K562 (cell line): ENCODE measurements around the gene EBI3. TPM values are rescaled to one million over a fixed set of nuclear protein-coding genes. Genes with fewer than 3 reads are reported as not detected.

Experiments
- ATAC-seq: fragments of 200-7000 bp; cut with Tn5 transposase; 3 replicates; pipeline ENCODE4 v1.9.1; 2020; ENCODE audit warnings: moderate library complexity
- BruUV-seq: library from RNA; stranded (reverse); fragments of 400-500 nt; replicated peaks from 2 replicates; lab custom pipeline; 2021; lab: Mats Ljungman, UMichigan
- CTCF ChIA-PET: fragments of 300-600 bp; formaldehyde crosslinking; extraction: SDS; loops from one replicate; lab custom pipeline; 2021; ENCODE audit warnings: low intra/inter-chr PET ratio; lab: Yijun Ruan, JAX
- POLR2A ChIA-PET: fragments of 300-600, 350-650 bp; sonication (Branson Sonifier 250); formaldehyde crosslinking; extraction: SDS; loops from one replicate; lab custom pipeline; 2021; ENCODE audit warnings: antibody characterized with exemption, inconsistent platforms; lab: Yijun Ruan, JAX
- DNase-seq, 4 experiments: peaks; one replicate each; pipeline versions ENCODE4 v3.0.0 to v3.0.0-alpha.2; 2011 to 2018; ENCODE audit warnings: low spot score in 3 of 4, mixed read lengths in 3 of 4; ENCODE audit errors: extremely low read depth in 1 of 4
- FAIRE-seq: peaks from 2 replicates; lab custom pipeline; 2011; peaks lifted over from hg19 to GRCh38; lab: Jason Lieb, UNC
- H2AFZ ChIP-seq: 2 replicates; pipeline ENCODE4 v1.6.0; 2011; ENCODE audit warnings: low read depth, low read length, control low read depth, inconsistent platforms
- H3K27ac ChIP-seq: fragments of 200-600 bp; 3 replicates; pipeline ENCODE4 v1.8.0; 2011; ENCODE audit warnings: low read depth, mild to moderate bottlenecking, control low read depth, inconsistent platforms, low read length, moderate library complexity, mixed read lengths; ENCODE audit errors: extremely low read depth
- H3K27me3 ChIP-seq, 2 experiments: fragments of 300-600 bp in 1 of 2; 2 replicates in 1 of 2; 3 replicates in 1 of 2; pipeline versions ENCODE4 v1.6.0 to v1.8.0; 2011; ENCODE audit warnings: inconsistent platforms in 2 of 2, low read length in 2 of 2, mild to moderate bottlenecking in 1 of 2, mixed read lengths in 1 of 2, moderate library complexity in 1 of 2; ENCODE audit not compliant: control insufficient read depth in 2 of 2, insufficient read depth in 2 of 2
- H3K36me3 ChIP-seq: fragments of 300-600 bp; 3 replicates; pipeline ENCODE4 v1.8.0; 2011; ENCODE audit warnings: mild to moderate bottlenecking, low read length, inconsistent platforms; ENCODE audit not compliant: control insufficient read depth, insufficient read depth
- H3K4me1 ChIP-seq, 2 experiments: fragments of 200-600 bp in 1 of 2; replicated peaks in 1 of 2; 2 replicates in 1 of 2; 3 replicates in 1 of 2; pipeline versions ENCODE4 v1.5.1 to v1.8.0; 2011; ENCODE audit warnings: inconsistent platforms in 2 of 2, low read length in 2 of 2, mild to moderate bottlenecking in 1 of 2, mixed read lengths in 1 of 2, moderate library complexity in 1 of 2; ENCODE audit not compliant: control insufficient read depth in 2 of 2, insufficient read depth in 2 of 2
- H3K4me2 ChIP-seq: 2 replicates; pipeline ENCODE4 v1.6.1; 2011; ENCODE audit warnings: low read length, control low read depth, inconsistent platforms, mixed read lengths; ENCODE audit not compliant: insufficient read depth
- H3K4me3 ChIP-seq: fragments of 200-600 bp; sonication (generic), shearing (Covaris generic); 2 replicates; pipeline ENCODE4 v1.5.1; 2016; ENCODE audit warnings: control low read depth, inconsistent platforms
- H3K79me2 ChIP-seq: fragments of 200-600 bp; 3 replicates; pipeline ENCODE4 v1.8.0; 2011; ENCODE audit warnings: low read length, inconsistent platforms; ENCODE audit not compliant: control insufficient read depth, insufficient read depth
- H3K9ac ChIP-seq, 2 experiments: 2 replicates each; pipeline versions ENCODE4 v1.6.0 to v1.6.1; 2011; ENCODE audit warnings: low read depth in 2 of 2, low read length in 2 of 2, control low read depth in 1 of 2, inconsistent platforms in 1 of 2, mild to moderate bottlenecking in 1 of 2, mixed read lengths in 1 of 2; ENCODE audit not compliant: insufficient read depth in 1 of 2
- H3K9me1 ChIP-seq: one replicate; pipeline ENCODE4 v1.6.0; 2011; ENCODE audit warnings: inconsistent platforms, mild to moderate bottlenecking, low read length, moderate library complexity; ENCODE audit not compliant: control insufficient read depth, insufficient read depth
- H3K9me3 ChIP-seq: replicated peaks from 2 replicates; pipeline ENCODE4 v1.5.1; 2011; ENCODE audit warnings: low read depth, low read length, inconsistent platforms; ENCODE audit not compliant: control insufficient read depth, insufficient read depth
- H4K20me1 ChIP-seq: replicated peaks from 2 replicates; pipeline ENCODE4 v1.6.1; 2011; ENCODE audit warnings: low read length, inconsistent platforms, mixed read lengths; ENCODE audit not compliant: control insufficient read depth, insufficient read depth
- EGR1 ChIP-seq: fragments of 450-650 bp; conservative IDR thresholded peaks from 2 replicates; pipeline ENCODE4 v1.6.1; 2017; ENCODE audit warnings: mild to moderate bottlenecking
- HNRNPLL ChIP-seq: fragments of 200-400 bp; formaldehyde crosslinking; IDR thresholded peaks from 2 replicates; pipeline ENCODE4 v1.6.1; 2017; ENCODE audit warnings: low read length, low read depth, mild to moderate bottlenecking; ENCODE audit not compliant: poor library complexity, severe bottlenecking
- RAD21 ChIP-seq, 2 experiments: fragments of 250-450 bp in 1 of 2; fragments of 450-650 bp in 1 of 2; sonication (Bioruptor Pico) in 1 of 2; formaldehyde crosslinking in 1 of 2; IDR thresholded peaks in 1 of 2; conservative IDR thresholded peaks in 1 of 2; 2 replicates each; pipeline versions ENCODE4 v1.4.0 to v1.8.0; 2020 to 2022; ENCODE audit warnings: mild to moderate bottlenecking in 2 of 2, moderate library complexity in 1 of 2
- WGBS: fragments of 100-300 bp; shearing (Covaris generic); methylation state at CpG from one replicate; pipeline ENCODE4 v1.1.6; 2016; ENCODE audit warnings: low coverage, mixed read lengths; ENCODE audit not compliant: insufficient coverage; ENCODE audit errors: missing lambda C conversion rate; 5-methylcytosine and 5-hydroxymethylcytosine counted together
- in situ Hi-C: fragments of 300-500 bp; cut with MboI; formaldehyde crosslinking; loops from 4 replicates; pipeline ENCODE4 v1.15.0; 2018; ENCODE audit warnings: inconsistent platforms, mixed read lengths
- intact Hi-C: fragments of 100-400 bp; cut with micrococcal nuclease; formaldehyde crosslinking; loops from 2 replicates; pipeline ENCODE4 v1.14.2; 2022
- polyA plus RNA-seq, 8 experiments: library from polyadenylated mRNA; depleted of rRNA in 4 of 8; stranded (reverse) in 5 of 8; unstranded in 3 of 8; fragments of >200 nt; fragmentation: Nextera tagmentation in 2 of 8; fragmentation: Illumina TruSeq in 1 of 8; extraction: Ambion mirVana in 2 of 8; extraction: Trizol in 1 of 8; gene quantifications; 2 replicates each; pipeline versions ENCODE4 v1.2.1 to v1.2.3, GENCODE V29; 2011 to 2014; ENCODE audit warnings: inconsistent platforms in 1 of 8, missing spikeins in 1 of 8
- total RNA-seq, 7 experiments: library from RNA; depleted of rRNA in 6 of 7; stranded (reverse); fragments of >200 nt in 6 of 7; fragmentation: Illumina TruSeq in 2 of 7; extraction: Trizol in 2 of 7; gene quantifications; 2 replicates each; pipeline versions ENCODE4 v1.2.1 to v1.2.3, GENCODE V29; 2011 to 2021; ENCODE audit warnings: low replicate concordance in 1 of 7
- TF ChIP-seq, protein P1 (sequence below): sonication (generic); formaldehyde crosslinking; IDR thresholded peaks from 2 replicates; pipeline ENCODE4 v1.9.0; 2022; ENCODE audit warnings: mild to moderate bottlenecking, missing genetic modification reagents
- TF ChIP-seq, protein P2 (sequence below): sonication (generic); formaldehyde crosslinking; IDR thresholded peaks from 2 replicates; pipeline ENCODE4 v1.9.0; 2022; ENCODE audit warnings: mild to moderate bottlenecking, missing genetic modification reagents

The EBI3 gene
- total and polyA plus RNA-seq, 9 of the 15 experiments (the other 6 are each of a cell fraction or from before 2014, with no cell fraction given): 0.08 to 0.35 (median 0.22) TPM; not detected in 6

DNA sequence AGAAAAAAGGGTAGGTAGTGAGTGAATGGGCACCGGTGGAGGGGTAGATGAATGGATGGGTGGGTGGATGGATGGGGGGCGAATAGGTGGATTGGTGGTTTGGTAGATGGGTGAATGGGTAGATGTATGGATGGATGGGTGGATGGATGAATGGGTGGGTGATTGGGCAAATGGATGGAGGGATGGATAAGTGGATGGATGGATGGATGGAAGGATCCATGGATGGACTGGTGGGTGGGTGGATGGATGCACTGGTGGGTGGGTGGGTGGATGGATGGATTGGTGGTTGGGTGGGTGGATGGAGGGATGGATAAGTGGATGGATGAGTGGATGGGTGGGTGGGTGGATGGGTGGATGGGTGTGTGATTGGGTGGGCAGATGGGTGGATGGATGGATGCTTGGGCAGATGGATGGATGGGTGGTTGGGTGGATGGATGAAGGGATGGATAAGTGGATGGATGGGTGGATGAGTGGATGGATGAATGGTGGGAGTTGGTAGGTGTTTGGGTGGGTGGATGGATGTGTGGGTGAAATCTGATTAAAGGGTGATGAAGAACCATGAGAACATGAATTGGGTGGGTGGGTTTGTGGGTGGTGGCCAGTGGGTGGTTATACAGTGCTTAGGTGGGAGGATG lies 44.5 kb upstream of the EBI3 start:
- ATAC-seq: no peak
- Histone ChIP-seq H3K27me3 (no peaks in the 10 kb centered on the region), H3K36me3 (peaks cover 9% of the 10 kb centered on the region; the same call in 1 of the 3 replicates), H3K9me1 (peaks cover 6% of the 10 kb centered on the region), H2AFZ (no peak overlapping the region), H3K4me2 (no peak overlapping the region), H3K79me2 (peaks cover 17% of the 10 kb centered on the region), H3K9ac (no peak overlapping the region), H3K27ac (no peak overlapping the region), H4K20me1 (peaks cover 3% of the 10 kb centered on the region; the same call in 1 of the 2 replicates), H3K9me3 (no peaks in the 10 kb centered on the region), H3K4me1 (peaks cover 17 to 40% of the 10 kb centered on the region in 2 experiments), H3K4me3 (no peak overlapping the region)
- ChIA-PET POLR2A (interaction anchor here (0.9 kb wide), 2 partner anchors 50 to 199 kb away, joined by 3 to 4 read pairs; partner anchors contain the start of gene EEF2), CTCF (no interaction called here)
- 14% methylated on average over 2 of the region's 2 CpGs for WGBS
- no TSS peak for BruUV-seq
- intact Hi-C loops: loop anchor here (5.0 to 10.0 kb wide), 2 partner anchors 120 to 198 kb away; partner anchors contain the start of genes EEF2 and ZBTB7A
- in situ Hi-C loops: no loop called here
- no peak for DNase-seq
- no peak for FAIRE-seq
- TF ChIP-seq EGR1 (peak; percentile 20; the same call in 1 of the 2 replicates), HNRNPLL (no peak)

DNA sequence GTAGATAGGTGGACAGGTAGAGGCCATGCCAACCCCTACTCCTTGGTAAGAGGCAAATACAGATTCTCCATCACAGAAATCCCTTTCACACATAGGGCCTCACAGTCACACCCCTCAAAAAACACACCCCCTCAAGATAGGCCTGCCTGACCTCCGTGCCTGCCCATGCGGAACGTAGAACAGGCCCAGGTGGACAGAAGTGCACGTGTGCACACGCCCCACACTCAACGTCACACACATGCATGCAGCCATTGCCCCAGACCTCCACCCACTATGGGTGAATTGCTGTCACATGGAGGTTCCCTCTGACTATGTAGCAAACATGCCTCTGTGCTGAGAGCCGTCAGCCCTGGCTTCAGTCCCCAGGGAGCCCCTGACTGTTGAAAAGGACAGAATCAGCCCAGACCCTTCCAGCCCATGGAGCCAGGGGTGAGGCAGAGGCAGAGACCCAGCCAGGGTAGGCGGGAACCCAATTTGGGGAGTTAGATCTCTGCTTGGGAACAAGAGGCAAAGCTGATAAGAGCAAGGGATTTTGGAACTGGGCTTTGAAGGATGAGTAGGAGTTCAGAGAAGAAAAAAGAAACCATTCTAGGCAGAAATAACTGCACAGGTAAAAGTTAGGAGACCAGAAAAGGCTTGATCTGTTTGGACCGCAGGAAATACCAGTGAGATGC lies 43.8 kb upstream of the EBI3 start:
- in situ Hi-C loops (no loop called here), intact Hi-C loops (loop anchor here (1.0 to 10.0 kb wide), 3 partner anchors 45 to 198 kb away; partner anchors contain the start of genes EEF2 and ZBTB7A)
- Histone ChIP-seq H3K36me3 (peaks cover 2% of the 10 kb centered on the region; the same call in 1 of the 3 replicates), H3K9me3 (no peaks in the 10 kb centered on the region), H3K4me2 (no peak overlapping the region), H3K9ac (peak overlapping the region in 1 of 2 experiments; percentile 72; a peak in 1 of 4 replicates), H3K4me1 (peaks cover 14 to 34% of the 10 kb centered on the region in 2 experiments), H3K79me2 (peaks cover 16% of the 10 kb centered on the region), H3K9me1 (peaks cover 4% of the 10 kb centered on the region), H3K27ac (no peak overlapping the region), H3K4me3 (no peak overlapping the region), H2AFZ (no peak overlapping the region), H3K27me3 (no peaks in the 10 kb centered on the region), H4K20me1 (peaks cover 3% of the 10 kb centered on the region; the same call in 1 of the 2 replicates)
- no peak for DNase-seq
- no TSS peak for BruUV-seq
- no peak for FAIRE-seq
- ChIA-PET POLR2A (no interaction called here), CTCF (no interaction called here)
- 23% methylated on average over 8 of the region's 9 CpGs for WGBS
- TF ChIP-seq, protein P1, sequence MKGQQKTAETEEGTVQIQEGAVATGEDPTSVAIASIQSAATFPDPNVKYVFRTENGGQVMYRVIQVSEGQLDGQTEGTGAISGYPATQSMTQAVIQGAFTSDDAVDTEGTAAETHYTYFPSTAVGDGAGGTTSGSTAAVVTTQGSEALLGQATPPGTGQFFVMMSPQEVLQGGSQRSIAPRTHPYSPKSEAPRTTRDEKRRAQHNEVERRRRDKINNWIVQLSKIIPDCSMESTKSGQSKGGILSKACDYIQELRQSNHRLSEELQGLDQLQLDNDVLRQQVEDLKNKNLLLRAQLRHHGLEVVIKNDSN (CRISPR knock-in tag): peak; percentile 32; the same call in 1 of the 2 replicates
- no peak for TF ChIP-seq RAD21 (CRISPR knock-in tag; conservative IDR thresholded peaks at IDR 0.05 in 1 of 2, IDR thresholded peaks at IDR 0.05 in 1 of 2)
- TF ChIP-seq, protein P2, sequence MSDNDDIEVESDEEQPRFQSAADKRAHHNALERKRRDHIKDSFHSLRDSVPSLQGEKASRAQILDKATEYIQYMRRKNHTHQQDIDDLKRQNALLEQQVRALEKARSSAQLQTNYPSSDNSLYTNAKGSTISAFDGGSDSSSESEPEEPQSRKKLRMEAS: peak; percentile 49; the same call in 1 of the 2 replicates
- ATAC-seq: no peak
